ENCODE results near the gene TMEM63A.
"Not testable (repeated sequence)": the region's sequence is repeated elsewhere in the genome, so short reads cannot be mapped to it uniquely, and the experiment has no call there.

Gene TMEM63A

GRCh38 chr1:225796097-225796496, 86.1 kb downstream of the TMEM63A start:
- DNase-seq (ENCODE audit: low read depth in 2 of 2) = not testable (repeated sequence)

All from stimulated activated CD8-positive, alpha-beta memory T cell treated with anti-CD3 and anti-CD28 coated beads, Interleukin-2, amount 100 ng/mL, for 1 hour (primary cell).